Endothelial cell of umbilical vein (primary cell): ENCODE data around the gene ABCB4. TPM values are rescaled to one million over a fixed set of nuclear protein-coding genes. Genes with fewer than 3 reads are reported as not detected.

Source experiments
- BruUV-seq: library from RNA; stranded (reverse); fragments of 400-500 nt; replicated peaks from 2 replicates; lab custom pipeline; 2021; lab: Mats Ljungman, UMichigan
- CTCF ChIA-PET: fragments of 300-600, 350-600 bp; sonication (Branson Sonifier 250); formaldehyde crosslinking; loops from one replicate; lab custom pipeline; 2021; ENCODE audit warnings: antibody characterized with exemption, inconsistent platforms; lab: Charles Lee
- POLR2A ChIA-PET: fragments of 300-600, 350-600 bp; sonication (Branson Sonifier 250); formaldehyde crosslinking; loops from one replicate; lab custom pipeline; 2021; ENCODE audit warnings: antibody characterized with exemption, inconsistent platforms; lab: Charles Lee
- DNase-seq: peaks from one replicate; pipeline ENCODE4 v3.0.0-alpha.2; 2011; ENCODE audit warnings: low read depth, low spot score
- FAIRE-seq: peaks from 2 replicates; lab custom pipeline; 2011; peaks lifted over from hg19 to GRCh38; lab: Jason Lieb, UNC
- H2AFZ ChIP-seq: 2 replicates; pipeline ENCODE4 v1.6.0; 2012; ENCODE audit warnings: low read depth, low read length, control low read depth, inconsistent platforms
- H3K27ac ChIP-seq: 2 replicates; pipeline ENCODE4 v1.5.1; 2011; ENCODE audit warnings: low read depth, mild to moderate bottlenecking, control low read depth, low read length, moderate library complexity; ENCODE audit not compliant: insufficient read depth
- H3K27me3 ChIP-seq, 2 experiments: 2 replicates each; pipeline versions ENCODE4 v1.6.0 to v1.6.1; 2011; ENCODE audit warnings: low read length in 2 of 2, mixed read lengths in 1 of 2; ENCODE audit not compliant: control insufficient read depth in 2 of 2, insufficient read depth in 2 of 2
- H3K36me3 ChIP-seq, 2 experiments: 2 replicates in 1 of 2; 3 replicates in 1 of 2; pipeline ENCODE4 v1.5.1; 2011; ENCODE audit warnings: low read length in 2 of 2, mild to moderate bottlenecking in 1 of 2, moderate library complexity in 1 of 2; ENCODE audit not compliant: control insufficient read depth in 2 of 2, insufficient read depth in 2 of 2; ENCODE audit errors: extremely low read depth in 1 of 2
- H3K4me1 ChIP-seq: 3 replicates; pipeline ENCODE4 v1.5.1; 2011; ENCODE audit warnings: mild to moderate bottlenecking, low read length; ENCODE audit not compliant: control insufficient read depth, insufficient read depth; ENCODE audit errors: extremely low read depth
- H3K4me2 ChIP-seq: 2 replicates; pipeline ENCODE4 v1.6.1; 2011; ENCODE audit warnings: low read length, control low read depth, mixed read lengths; ENCODE audit not compliant: insufficient read depth
- H3K4me3 ChIP-seq, 3 experiments: fragments of 200-600 bp in 1 of 3; sonication (generic), shearing (Covaris generic) in 1 of 3; replicated peaks in 1 of 3; 2 replicates each; pipeline ENCODE4 v1.5.1; 2011 to 2016; ENCODE audit warnings: control low read depth in 3 of 3, low read length in 3 of 3, mild to moderate bottlenecking in 2 of 3, inconsistent platforms in 1 of 3, low read depth in 1 of 3, moderate library complexity in 1 of 3; ENCODE audit not compliant: insufficient read depth in 1 of 3
- H3K79me2 ChIP-seq: 2 replicates; pipeline ENCODE4 v1.6.0; 2012; ENCODE audit warnings: low read length, inconsistent platforms; ENCODE audit not compliant: control insufficient read depth, insufficient read depth
- H3K9ac ChIP-seq: replicated peaks from 2 replicates; pipeline ENCODE3; 2011; ENCODE audit warnings: low read length, control low read depth; ENCODE audit not compliant: insufficient read depth; ENCODE audit errors: extremely low read depth
- H3K9me1 ChIP-seq: replicated peaks from 3 replicates; pipeline ENCODE4 v1.6.0; 2011; ENCODE audit warnings: mild to moderate bottlenecking, low read length; ENCODE audit not compliant: control insufficient read depth, insufficient read depth; ENCODE audit errors: extremely low read depth
- H3K9me3 ChIP-seq: replicated peaks from 2 replicates; pipeline ENCODE4 v1.5.1; 2012; ENCODE audit warnings: low read length, inconsistent platforms; ENCODE audit not compliant: control insufficient read depth, insufficient read depth
- H4K20me1 ChIP-seq: replicated peaks from 2 replicates; pipeline ENCODE3; 2011; ENCODE audit warnings: mild to moderate bottlenecking, low read length; ENCODE audit not compliant: control insufficient read depth, insufficient read depth; ENCODE audit errors: extremely low read depth
- CTCF ChIP-seq, 2 donors: IDR thresholded peaks; 1 replicate in 1 of 2; 2 replicates in 1 of 2; pipeline ENCODE4 v1.5.1; 2011; ENCODE audit warnings: low read length in 2 of 2, mild to moderate bottlenecking in 2 of 2, moderate library complexity in 2 of 2, control low read depth in 1 of 2, inconsistent platforms in 1 of 2, low read depth in 1 of 2; ENCODE audit not compliant: insufficient read depth in 1 of 2; ENCODE audit errors: extremely low read depth in 1 of 2
- GATA2 ChIP-seq: IDR thresholded peaks from 2 replicates; pipeline ENCODE4 v1.7.0; 2011; ENCODE audit warnings: low read depth, mild to moderate bottlenecking, moderate library complexity, mixed read lengths, low read length; ENCODE audit not compliant: insufficient read length, insufficient read depth
- JUN ChIP-seq: IDR thresholded peaks from 2 replicates; pipeline ENCODE4 v1.6.1; 2011; ENCODE audit warnings: borderline replicate concordance, low read depth; ENCODE audit not compliant: insufficient read length, insufficient read depth
- POLR2A ChIP-seq: IDR thresholded peaks from 2 replicates; pipeline ENCODE4 v1.6.1; 2012; ENCODE audit warnings: low read depth, mild to moderate bottlenecking, control low read depth, low read length
- POLR2AphosphoS5 ChIP-seq: IDR thresholded peaks from 2 replicates; pipeline ENCODE4 v1.6.1; 2012; ENCODE audit warnings: low read depth, mild to moderate bottlenecking, control low read depth, low read length, moderate library complexity; ENCODE audit not compliant: insufficient read depth
- dilution Hi-C: fragments of 300-500 bp; cut with MboI; formaldehyde crosslinking; loops from one replicate; pipeline ENCODE4 v1.15.0; 2019; ENCODE audit warnings: low sequenced_read_pairs; ENCODE audit not compliant: extremely low pct_ligation_motif_present
- intact Hi-C: fragments of 100-400 bp; cut with micrococcal nuclease; formaldehyde crosslinking; loops from one replicate; pipeline ENCODE4 v1.10.0; 2022
- polyA plus RNA-seq, 4 experiments: library from polyadenylated mRNA; depleted of rRNA in 3 of 4; stranded (reverse) in 3 of 4; unstranded in 1 of 4; fragments of >200 nt; gene quantifications; 2 replicates each; pipeline versions ENCODE4 v1.2.1 to v1.2.3, GENCODE V29; 2011 to 2012; ENCODE audit warnings: missing spikeins in 1 of 4
- total RNA-seq: library from RNA; stranded (reverse); gene quantifications from 2 replicates; pipeline ENCODE4 v1.2.3, GENCODE V29; 2021

The ABCB4 gene
- total and polyA plus RNA-seq, 2 donors (not counting 3 experiments of a cell fraction or from before 2014, with no cell fraction given): 0.11 to 0.15 TPM

- ChIA-PET CTCF (no interaction called here), POLR2A (no interaction called here)
- Histone ChIP-seq H3K9me3 (no peaks in the 10 kb centered on the region), H3K27me3 (no peaks in the 10 kb centered on the region), H2AFZ (no peak overlapping the region), H3K9me1 (no peaks in the 10 kb centered on the region), H3K79me2 (no peaks in the 10 kb centered on the region), H3K27ac (no peak overlapping the region), H3K36me3 (no peaks in the 10 kb centered on the region), H3K9ac (no peak overlapping the region), H3K4me3 (no peak overlapping the region), H4K20me1 (no peaks in the 10 kb centered on the region), H3K4me1 (no peaks in the 10 kb centered on the region), H3K4me2 (no peak overlapping the region)
- TF ChIP-seq POLR2A (no peak), JUN (no peak), CTCF (IDR thresholded peaks at IDR 0.05; ENCODE audit: extremely low read depth in 1 of 2, insufficient read depth in 1 of 2, low read depth in 1 of 2, low read length in 2 of 2) (no peak), GATA2 (no peak)
- FAIRE-seq (no peak), DNase-seq (no peak)
- dilution Hi-C loops: no loop called here
- intact Hi-C loops: no loop called here
- no TSS peak for BruUV-seq
Measured at GRCh38 chr7:87364246-87364645, 111.2 kb downstream of the ABCB4 start.

GRCh38 chr7:87363342-87363741, 112.1 kb downstream of the ABCB4 start:
- no peaks in the 10 kb centered on the region for H3K4me1 ChIP-seq
- H3K9me3 ChIP-seq: no peaks in the 10 kb centered on the region
- DNase-seq: no peak
- dilution Hi-C loops: no loop called here
- intact Hi-C loops: no loop called here
- no TSS peak for BruUV-seq
- H3K9me1 ChIP-seq: no peaks in the 10 kb centered on the region
- FAIRE-seq: no peak
- no peaks in the 10 kb centered on the region for H3K36me3 ChIP-seq
- no peak overlapping the region for H3K27ac ChIP-seq
- TF ChIP-seq POLR2AphosphoS5: no peak
- no peaks in the 10 kb centered on the region for H3K79me2 ChIP-seq
- H3K27me3 ChIP-seq: no peaks in the 10 kb centered on the region
- no peak overlapping the region for H3K4me2 ChIP-seq
- ChIA-PET CTCF (no interaction called here), POLR2A (no interaction called here)
- H3K4me3 ChIP-seq: no peak overlapping the region
- no peaks in the 10 kb centered on the region for H4K20me1 ChIP-seq
- H3K9ac ChIP-seq: no peak overlapping the region
- H2AFZ ChIP-seq: no peak overlapping the region
